Breast epithelium (tissue), 3 donors: ENCODE results near the gene SLC43A1.

Experiments
- POLR2A ChIP-seq: fragments of 450-650 bp; IDR thresholded peaks from one replicate; pipeline ENCODE4 v1.6.1; 2016; ENCODE audit warnings: antibody characterized with exemption, mild to moderate bottlenecking, moderate library complexity
- POLR2AphosphoS5 ChIP-seq, 3 donors: sonication (generic); formaldehyde crosslinking; IDR thresholded peaks; one replicate each; pipeline ENCODE4 v1.6.1; 2017; ENCODE audit warnings: antibody characterized with exemption in 3 of 3
- TF ChIP-seq, protein P1 (sequence below), 3 donors: fragments of 450-650 bp; IDR thresholded peaks; one replicate each; pipeline ENCODE4 v1.5.1; 2016 to 2017; ENCODE audit warnings: antibody characterized with exemption in 3 of 3, mild to moderate bottlenecking in 3 of 3, moderate library complexity in 3 of 3

DNA sequence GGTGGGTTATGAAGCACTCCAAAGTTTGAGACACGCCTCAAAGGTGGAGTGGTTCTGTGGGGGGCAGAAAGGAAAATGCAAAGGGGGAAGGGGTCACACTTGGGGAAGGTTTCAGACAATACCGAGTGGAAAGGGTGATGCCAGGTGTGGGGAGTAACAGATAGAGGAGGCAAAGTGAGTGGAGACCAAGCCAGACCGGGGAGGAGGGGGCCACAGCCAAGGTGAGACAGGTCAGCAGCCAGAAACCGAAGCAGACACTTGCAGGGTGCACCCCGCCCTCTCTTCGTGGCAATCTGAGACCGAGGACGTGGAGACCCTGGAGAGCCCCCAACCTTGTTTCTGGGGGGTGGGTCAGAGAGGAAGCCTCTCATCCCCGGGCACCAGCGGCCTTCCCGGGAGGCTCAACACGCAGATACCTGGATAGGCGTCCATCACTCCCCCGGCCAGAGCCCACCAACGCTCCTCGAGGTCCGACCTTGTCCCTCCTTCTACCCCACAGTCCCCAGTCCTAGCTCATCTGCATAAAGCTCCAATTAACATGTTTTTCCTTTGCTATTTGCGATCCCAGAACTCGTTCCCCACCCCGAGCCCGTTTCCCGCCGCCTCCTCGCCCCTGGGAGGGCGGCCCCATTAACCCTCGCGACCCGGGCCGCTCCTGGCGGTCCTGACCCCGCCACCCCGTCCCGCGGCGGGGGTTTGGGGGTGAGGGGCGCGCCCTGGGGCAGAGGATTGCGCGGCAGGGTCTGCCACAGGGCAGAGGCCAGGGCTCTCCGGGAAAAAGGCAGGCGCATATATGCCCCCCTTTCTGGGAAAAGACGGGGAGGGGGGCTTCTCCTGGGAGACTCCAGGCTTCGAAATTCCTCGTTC, 33.4 kb downstream of the SLC43A1 start:
- TF ChIP-seq, protein P1, sequence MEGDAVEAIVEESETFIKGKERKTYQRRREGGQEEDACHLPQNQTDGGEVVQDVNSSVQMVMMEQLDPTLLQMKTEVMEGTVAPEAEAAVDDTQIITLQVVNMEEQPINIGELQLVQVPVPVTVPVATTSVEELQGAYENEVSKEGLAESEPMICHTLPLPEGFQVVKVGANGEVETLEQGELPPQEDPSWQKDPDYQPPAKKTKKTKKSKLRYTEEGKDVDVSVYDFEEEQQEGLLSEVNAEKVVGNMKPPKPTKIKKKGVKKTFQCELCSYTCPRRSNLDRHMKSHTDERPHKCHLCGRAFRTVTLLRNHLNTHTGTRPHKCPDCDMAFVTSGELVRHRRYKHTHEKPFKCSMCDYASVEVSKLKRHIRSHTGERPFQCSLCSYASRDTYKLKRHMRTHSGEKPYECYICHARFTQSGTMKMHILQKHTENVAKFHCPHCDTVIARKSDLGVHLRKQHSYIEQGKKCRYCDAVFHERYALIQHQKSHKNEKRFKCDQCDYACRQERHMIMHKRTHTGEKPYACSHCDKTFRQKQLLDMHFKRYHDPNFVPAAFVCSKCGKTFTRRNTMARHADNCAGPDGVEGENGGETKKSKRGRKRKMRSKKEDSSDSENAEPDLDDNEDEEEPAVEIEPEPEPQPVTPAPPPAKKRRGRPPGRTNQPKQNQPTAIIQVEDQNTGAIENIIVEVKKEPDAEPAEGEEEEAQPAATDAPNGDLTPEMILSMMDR (IDR thresholded peaks at IDR 0.05), result no peak
- TF ChIP-seq POLR2A (no peak), POLR2AphosphoS5 (IDR thresholded peaks at IDR 0.05) (no peak)
